ENCODE data around the gene PITPNC1. TPM values are rescaled to one million over a fixed set of nuclear protein-coding genes. Genes with fewer than 3 reads are reported as not detected.

The PITPNC1 gene
- total RNA-seq, 1 donor from 2014 or later: 21.5 TPM

DNA sequence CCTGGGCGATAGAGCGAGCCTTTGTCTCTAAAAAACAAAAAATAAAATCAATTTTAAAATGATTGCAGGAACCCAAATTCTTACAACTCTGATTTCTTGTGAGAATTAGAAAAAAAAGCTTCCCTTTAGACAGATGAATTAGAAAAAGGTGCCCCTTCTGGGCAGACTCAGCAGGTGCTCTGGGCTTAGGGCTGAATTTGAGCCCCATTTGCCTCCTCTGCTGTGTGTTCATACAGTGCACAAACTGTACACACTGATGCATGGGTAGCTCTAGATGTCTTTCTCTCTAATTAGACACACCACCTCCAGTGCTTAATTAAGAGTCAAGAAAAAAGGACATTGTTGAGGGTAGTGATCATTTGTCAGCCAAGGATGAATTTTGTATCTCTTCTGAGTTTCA, 302.1 kb downstream of the PITPNC1 start:
- no peaks in the 10 kb centered on the region for H3K9me3 Mint-ChIP-seq
- H3K4me1 Mint-ChIP-seq: peaks cover 13% of the 10 kb centered on the region
- H3K4me3 Mint-ChIP-seq: no peak overlapping the region
- no peaks in the 10 kb centered on the region for H3K36me3 Mint-ChIP-seq (ENCODE audit: low read depth)
- no peaks in the 10 kb centered on the region for H3K27me3 Mint-ChIP-seq (ENCODE audit: low read depth)
- TF ChIP-seq, protein P1, sequence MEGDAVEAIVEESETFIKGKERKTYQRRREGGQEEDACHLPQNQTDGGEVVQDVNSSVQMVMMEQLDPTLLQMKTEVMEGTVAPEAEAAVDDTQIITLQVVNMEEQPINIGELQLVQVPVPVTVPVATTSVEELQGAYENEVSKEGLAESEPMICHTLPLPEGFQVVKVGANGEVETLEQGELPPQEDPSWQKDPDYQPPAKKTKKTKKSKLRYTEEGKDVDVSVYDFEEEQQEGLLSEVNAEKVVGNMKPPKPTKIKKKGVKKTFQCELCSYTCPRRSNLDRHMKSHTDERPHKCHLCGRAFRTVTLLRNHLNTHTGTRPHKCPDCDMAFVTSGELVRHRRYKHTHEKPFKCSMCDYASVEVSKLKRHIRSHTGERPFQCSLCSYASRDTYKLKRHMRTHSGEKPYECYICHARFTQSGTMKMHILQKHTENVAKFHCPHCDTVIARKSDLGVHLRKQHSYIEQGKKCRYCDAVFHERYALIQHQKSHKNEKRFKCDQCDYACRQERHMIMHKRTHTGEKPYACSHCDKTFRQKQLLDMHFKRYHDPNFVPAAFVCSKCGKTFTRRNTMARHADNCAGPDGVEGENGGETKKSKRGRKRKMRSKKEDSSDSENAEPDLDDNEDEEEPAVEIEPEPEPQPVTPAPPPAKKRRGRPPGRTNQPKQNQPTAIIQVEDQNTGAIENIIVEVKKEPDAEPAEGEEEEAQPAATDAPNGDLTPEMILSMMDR (conservative IDR thresholded peaks at IDR 0.05): no peak
- H3K27ac Mint-ChIP-seq (ENCODE audit: unreplicated experiment): no peak overlapping the region
- no peak for DNase-seq (ENCODE audit: low read depth, low spot score)

- H3K27me3 Mint-ChIP-seq (ENCODE audit: low read depth): no peaks in the 10 kb centered on the region
- TF ChIP-seq, protein P1 (conservative IDR thresholded peaks at IDR 0.05): no peak
- no peak overlapping the region for H3K27ac Mint-ChIP-seq (ENCODE audit: unreplicated experiment)
- no peaks in the 10 kb centered on the region for H3K36me3 Mint-ChIP-seq (ENCODE audit: low read depth)
- H3K9me3 Mint-ChIP-seq: no peaks in the 10 kb centered on the region
- peaks cover 13% of the 10 kb centered on the region for H3K4me1 Mint-ChIP-seq
- DNase-seq (ENCODE audit: low read depth, low spot score): no peak
- no peak overlapping the region for H3K4me3 Mint-ChIP-seq
Measured at GRCh38 chr17:67679721-67680120, 302.6 kb downstream of the PITPNC1 start.

- no peak overlapping the region for H3K27ac Mint-ChIP-seq (ENCODE audit: unreplicated experiment)
Measured at GRCh38 chr17:67680445-67681224, 303.6 kb downstream of the PITPNC1 start.

DNA sequence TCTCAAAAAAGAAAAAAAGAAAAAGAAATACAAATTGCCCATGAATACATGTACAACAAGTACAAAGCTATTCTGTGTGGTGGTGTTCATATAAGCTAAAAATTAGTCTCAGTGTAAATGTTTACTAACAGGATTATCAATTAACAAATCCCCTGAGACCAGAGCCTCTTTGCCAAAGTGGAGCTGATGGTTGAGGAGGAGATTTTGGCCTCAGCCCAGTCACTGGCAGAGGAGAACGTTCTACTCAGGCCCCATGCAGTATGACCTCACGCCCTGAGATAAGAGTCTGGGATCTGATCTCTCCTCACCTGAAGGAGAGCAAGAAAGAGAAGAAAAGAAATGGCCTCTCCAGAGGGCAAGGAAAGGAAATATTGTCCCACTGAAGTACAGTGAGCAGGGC, 305.1 kb downstream of the PITPNC1 start:
- Mint-ChIP-seq H3K36me3 (ENCODE audit: low read depth) (no peaks in the 10 kb centered on the region), H3K9me3 (no peaks in the 10 kb centered on the region), H3K27ac (ENCODE audit: unreplicated experiment) (no peak overlapping the region), H3K4me1 (peaks cover 13% of the 10 kb centered on the region), H3K27me3 (ENCODE audit: low read depth) (no peaks in the 10 kb centered on the region), H3K4me3 (no peak overlapping the region)
- DNase-seq (ENCODE audit: low read depth, low spot score): no peak
- TF ChIP-seq, protein P1 (conservative IDR thresholded peaks at IDR 0.05): no peak

More at GRCh38 chr17:67680445-67681224, 303.6 kb downstream of the PITPNC1 start:
- no peak overlapping the region for H3K4me3 Mint-ChIP-seq
- no peaks in the 10 kb centered on the region for H3K27me3 Mint-ChIP-seq (ENCODE audit: low read depth)
- H3K4me1 Mint-ChIP-seq: peaks cover 13% of the 10 kb centered on the region
- H3K36me3 Mint-ChIP-seq (ENCODE audit: low read depth): no peaks in the 10 kb centered on the region
- H3K9me3 Mint-ChIP-seq: no peaks in the 10 kb centered on the region
- TF ChIP-seq, protein P1 (conservative IDR thresholded peaks at IDR 0.05): no peak
- DNase-seq (ENCODE audit: low read depth, low spot score): no peak

DNA sequence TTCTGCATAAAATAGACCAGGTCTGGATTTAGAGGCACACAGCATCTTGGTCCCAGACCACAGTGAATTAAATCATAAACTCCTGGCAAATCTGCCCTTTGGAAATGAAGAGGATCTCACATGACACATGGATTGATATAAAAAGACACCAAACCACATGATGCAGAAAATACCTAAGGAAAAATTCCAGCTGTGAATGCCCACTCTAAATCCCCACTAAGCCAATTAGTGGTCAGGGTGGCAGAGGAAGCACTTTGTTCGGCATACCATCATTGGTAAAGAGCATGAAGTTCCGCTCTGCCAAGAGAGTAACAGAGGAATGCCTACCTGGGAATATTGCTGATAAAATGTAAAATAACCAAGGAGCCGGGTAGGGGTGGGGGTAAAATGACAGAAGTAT, 308.3 kb downstream of the PITPNC1 start:
- DNase-seq (ENCODE audit: low read depth, low spot score): no peak
- peaks cover 11% of the 10 kb centered on the region for H3K4me1 Mint-ChIP-seq
- TF ChIP-seq, protein P1 (conservative IDR thresholded peaks at IDR 0.05): no peak
- H3K4me3 Mint-ChIP-seq: no peak overlapping the region
- H3K27ac Mint-ChIP-seq (ENCODE audit: unreplicated experiment): no peak overlapping the region
- no peaks in the 10 kb centered on the region for H3K9me3 Mint-ChIP-seq
- no peaks in the 10 kb centered on the region for H3K27me3 Mint-ChIP-seq (ENCODE audit: low read depth)
- H3K36me3 Mint-ChIP-seq (ENCODE audit: low read depth): no peaks in the 10 kb centered on the region

Data from neural crest cell (in vitro differentiated cells).